ENCODE results near the gene CHID1. TPM values are rescaled to one million over a fixed set of nuclear protein-coding genes. Genes with fewer than 3 reads are reported as not detected.

Gene CHID1
- total and polyA plus RNA-seq, 2 experiments from 2014 or later, result 54.1 to 67.3 TPM

GRCh38 chr11:855330-855674 is 55.3 kb downstream of the CHID1 start (continued):
- TF ChIP-seq, protein P1, sequence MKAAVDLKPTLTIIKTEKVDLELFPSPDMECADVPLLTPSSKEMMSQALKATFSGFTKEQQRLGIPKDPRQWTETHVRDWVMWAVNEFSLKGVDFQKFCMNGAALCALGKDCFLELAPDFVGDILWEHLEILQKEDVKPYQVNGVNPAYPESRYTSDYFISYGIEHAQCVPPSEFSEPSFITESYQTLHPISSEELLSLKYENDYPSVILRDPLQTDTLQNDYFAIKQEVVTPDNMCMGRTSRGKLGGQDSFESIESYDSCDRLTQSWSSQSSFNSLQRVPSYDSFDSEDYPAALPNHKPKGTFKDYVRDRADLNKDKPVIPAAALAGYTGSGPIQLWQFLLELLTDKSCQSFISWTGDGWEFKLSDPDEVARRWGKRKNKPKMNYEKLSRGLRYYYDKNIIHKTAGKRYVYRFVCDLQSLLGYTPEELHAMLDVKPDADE (IDR thresholded peaks at IDR 0.05), result no peak
- TF ChIP-seq CREB1 (CRISPR knock-in tag; IDR thresholded peaks at IDR 0.05; ENCODE audit: low read depth) (no peak), STAT1 (IDR thresholded peaks at IDR 0.05; ENCODE audit: unreplicated experiment) (no peak), NANOG (IDR thresholded peaks at IDR 0.05; ENCODE audit: borderline replicate concordance) (no peak), POLR2AphosphoS5 (IDR thresholded peaks at IDR 0.05; ENCODE audit: low read depth) (no peak), EZH2 (IDR thresholded peaks at IDR 0.05; ENCODE audit: low read depth, unreplicated experiment) (no peak), ZNF331 (CRISPR knock-in tag; IDR thresholded peaks at IDR 0.05; ENCODE audit: low read depth) (no peak), EZH2phosphoT487 (IDR thresholded peaks at IDR 0.05; ENCODE audit: unreplicated experiment) (no peak), ZNF114 (CRISPR knock-in tag; IDR thresholded peaks at IDR 0.05) (no peak)
- TF ChIP-seq, protein P2, sequence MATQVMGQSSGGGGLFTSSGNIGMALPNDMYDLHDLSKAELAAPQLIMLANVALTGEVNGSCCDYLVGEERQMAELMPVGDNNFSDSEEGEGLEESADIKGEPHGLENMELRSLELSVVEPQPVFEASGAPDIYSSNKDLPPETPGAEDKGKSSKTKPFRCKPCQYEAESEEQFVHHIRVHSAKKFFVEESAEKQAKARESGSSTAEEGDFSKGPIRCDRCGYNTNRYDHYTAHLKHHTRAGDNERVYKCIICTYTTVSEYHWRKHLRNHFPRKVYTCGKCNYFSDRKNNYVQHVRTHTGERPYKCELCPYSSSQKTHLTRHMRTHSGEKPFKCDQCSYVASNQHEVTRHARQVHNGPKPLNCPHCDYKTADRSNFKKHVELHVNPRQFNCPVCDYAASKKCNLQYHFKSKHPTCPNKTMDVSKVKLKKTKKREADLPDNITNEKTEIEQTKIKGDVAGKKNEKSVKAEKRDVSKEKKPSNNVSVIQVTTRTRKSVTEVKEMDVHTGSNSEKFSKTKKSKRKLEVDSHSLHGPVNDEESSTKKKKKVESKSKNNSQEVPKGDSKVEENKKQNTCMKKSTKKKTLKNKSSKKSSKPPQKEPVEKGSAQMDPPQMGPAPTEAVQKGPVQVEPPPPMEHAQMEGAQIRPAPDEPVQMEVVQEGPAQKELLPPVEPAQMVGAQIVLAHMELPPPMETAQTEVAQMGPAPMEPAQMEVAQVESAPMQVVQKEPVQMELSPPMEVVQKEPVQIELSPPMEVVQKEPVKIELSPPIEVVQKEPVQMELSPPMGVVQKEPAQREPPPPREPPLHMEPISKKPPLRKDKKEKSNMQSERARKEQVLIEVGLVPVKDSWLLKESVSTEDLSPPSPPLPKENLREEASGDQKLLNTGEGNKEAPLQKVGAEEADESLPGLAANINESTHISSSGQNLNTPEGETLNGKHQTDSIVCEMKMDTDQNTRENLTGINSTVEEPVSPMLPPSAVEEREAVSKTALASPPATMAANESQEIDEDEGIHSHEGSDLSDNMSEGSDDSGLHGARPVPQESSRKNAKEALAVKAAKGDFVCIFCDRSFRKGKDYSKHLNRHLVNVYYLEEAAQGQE (IDR thresholded peaks at IDR 0.05; ENCODE audit: unreplicated experiment), result no peak

GRCh38 chr11:854601-855329 is 55.8 kb downstream of the CHID1 start:
- Mint-ChIP-seq H3K9me3 (no peaks in the 10 kb centered on the region), H3K36me3 (ENCODE audit: low read depth) (peaks cover 3% of the 10 kb centered on the region; the same call in 1 of the 3 replicates), H3K4me3 (no peak overlapping the region), H3K27ac (no peak overlapping the region), H3K27me3 (ENCODE audit: insufficient read depth, low read depth, poor library complexity) (peaks cover 16% of the 10 kb centered on the region), H3K4me1 (peaks cover 32% of the 10 kb centered on the region)
- H3K4me2 ChIP-seq, result no peak overlapping the region
- 0 out of 2 replicates have a peak, but pooled peaks cover 3% of the 10 kb centered on the region for H3K79me2 ChIP-seq (replicated peaks; ENCODE audit: insufficient read depth)
- no peaks in the 10 kb centered on the region for H3K9me2 ChIP-seq (ENCODE audit: insufficient read depth)
- peaks cover 21% of the 10 kb centered on the region for H3K4me1 ChIP-seq (ENCODE audit: insufficient read depth)
- TF ChIP-seq JUNB (IDR thresholded peaks at IDR 0.05; ENCODE audit: unreplicated experiment) (no peak), ZNF331 (CRISPR knock-in tag; IDR thresholded peaks at IDR 0.05; ENCODE audit: low read depth) (no peak), EZH2 (IDR thresholded peaks at IDR 0.05; ENCODE audit: low read depth, unreplicated experiment) (no peak), ZNF114 (CRISPR knock-in tag; IDR thresholded peaks at IDR 0.05) (no peak), STAT1 (IDR thresholded peaks at IDR 0.05; ENCODE audit: unreplicated experiment) (no peak), CREB1 (CRISPR knock-in tag; IDR thresholded peaks at IDR 0.05; ENCODE audit: low read depth) (no peak), EZH2phosphoT487 (IDR thresholded peaks at IDR 0.05; ENCODE audit: unreplicated experiment) (no peak), NANOG (IDR thresholded peaks at IDR 0.05; ENCODE audit: borderline replicate concordance) (no peak)
- TF ChIP-seq, protein P2 (IDR thresholded peaks at IDR 0.05; ENCODE audit: unreplicated experiment), result no peak
- TF ChIP-seq, protein P1 (IDR thresholded peaks at IDR 0.05), result no peak
- DNase-seq (ENCODE audit: low spot score), result no peak
- H3F3A ChIP-seq (replicated peaks; ENCODE audit: low read depth), result peaks cover 7% of the 10 kb centered on the region
- H4K20me1 ChIP-seq (replicated peaks; ENCODE audit: insufficient read depth), result peaks cover 17% of the 10 kb centered on the region
- no peak for ATAC-seq
- no peak overlapping the region for H2AFZ ChIP-seq
- H3K27ac ChIP-seq (ENCODE audit: low read depth), result no peak overlapping the region
- no peak overlapping the region for H3K4me3 ChIP-seq
- no peaks in the 10 kb centered on the region for H3K36me3 ChIP-seq (ENCODE audit: insufficient read depth)
- H3K27me3 ChIP-seq (ENCODE audit: insufficient read depth), result no peaks in the 10 kb centered on the region

All from GM23338 (cell line).